Stimulated activated CD4-positive, alpha-beta T cell treated with anti-CD3 and anti-CD28 coated beads, TNF-alpha, amount 100 ng/mL, for 48 hours (primary cell): ENCODE results near the gene TMEM72.

ENCODE experiments used
- DNase-seq, 3 donors: peaks; one replicate each; pipeline ENCODE4 v3.0.0-alpha.2; 2020; ENCODE audit warnings: low read depth in 3 of 3

The TMEM72 gene

DNA sequence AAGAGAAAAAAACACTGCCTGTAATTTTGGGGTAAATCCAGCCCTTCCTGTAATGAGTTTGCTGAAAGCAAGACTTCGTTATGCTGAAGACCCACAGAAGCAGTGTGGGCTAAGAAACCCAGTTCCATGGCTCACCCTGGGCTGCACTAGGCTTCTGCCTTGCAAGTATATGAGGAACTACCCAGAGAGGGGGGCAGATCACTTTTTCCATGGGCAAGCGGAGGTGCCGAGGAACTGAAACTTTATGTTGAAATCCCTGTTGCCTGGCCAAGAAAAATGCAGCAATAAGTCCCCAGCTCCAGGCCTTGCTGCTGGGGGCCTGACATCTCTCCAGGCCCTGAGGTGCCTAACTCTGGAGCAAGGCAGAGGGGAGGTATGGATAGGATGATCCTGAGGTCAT lies 57.0 kb downstream of the TMEM72 start:
- no peak for DNase-seq

DNA sequence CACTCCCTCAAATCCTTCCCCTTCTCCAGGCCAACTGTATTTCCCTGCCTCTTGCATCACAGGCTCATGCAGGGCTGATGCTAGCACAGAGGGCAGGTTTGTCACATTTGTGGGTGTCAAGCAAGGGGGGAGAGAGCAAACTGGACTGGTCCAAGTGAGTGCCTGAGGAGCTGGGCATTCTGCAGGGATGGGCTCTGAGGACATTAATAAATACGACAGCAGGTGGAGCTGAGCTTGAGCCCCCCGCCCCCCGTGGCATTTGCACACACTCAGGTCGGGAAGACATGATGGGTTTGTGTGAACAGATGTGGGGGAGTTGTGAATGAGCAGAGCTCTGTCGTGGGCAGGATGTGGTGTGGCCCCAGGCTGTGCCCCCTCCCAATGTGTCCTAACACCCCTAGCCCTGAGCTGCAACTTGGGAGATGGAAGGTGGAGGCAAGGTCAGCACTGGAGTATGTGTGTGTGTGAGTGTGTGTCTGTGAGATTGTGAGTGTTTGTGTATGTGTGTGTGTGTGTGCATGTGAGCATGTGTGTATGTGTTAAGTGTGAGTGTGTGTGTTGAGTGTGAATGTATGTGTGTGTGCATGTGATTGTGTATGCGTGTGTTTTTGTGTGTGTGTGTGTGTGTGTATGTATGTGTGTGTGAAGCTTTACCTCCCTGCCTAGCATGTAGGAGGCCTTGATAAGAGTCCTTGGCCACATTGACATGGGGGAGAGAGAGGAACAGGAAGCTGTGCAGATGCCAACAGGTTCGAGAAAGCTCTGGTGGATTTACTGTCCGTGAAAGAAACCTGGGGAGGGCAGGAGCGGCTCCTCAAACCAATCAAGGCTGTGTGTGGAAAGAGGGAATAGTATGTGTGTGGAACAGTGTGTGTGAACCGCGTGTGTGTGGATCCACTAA lies 57.6 kb downstream of the TMEM72 start:
- DNase-seq = no peak

- no peak for DNase-seq
These were observed 58.7 kb downstream of the TMEM72 start for GRCh38 chr10:44969854-44970253.

DNA sequence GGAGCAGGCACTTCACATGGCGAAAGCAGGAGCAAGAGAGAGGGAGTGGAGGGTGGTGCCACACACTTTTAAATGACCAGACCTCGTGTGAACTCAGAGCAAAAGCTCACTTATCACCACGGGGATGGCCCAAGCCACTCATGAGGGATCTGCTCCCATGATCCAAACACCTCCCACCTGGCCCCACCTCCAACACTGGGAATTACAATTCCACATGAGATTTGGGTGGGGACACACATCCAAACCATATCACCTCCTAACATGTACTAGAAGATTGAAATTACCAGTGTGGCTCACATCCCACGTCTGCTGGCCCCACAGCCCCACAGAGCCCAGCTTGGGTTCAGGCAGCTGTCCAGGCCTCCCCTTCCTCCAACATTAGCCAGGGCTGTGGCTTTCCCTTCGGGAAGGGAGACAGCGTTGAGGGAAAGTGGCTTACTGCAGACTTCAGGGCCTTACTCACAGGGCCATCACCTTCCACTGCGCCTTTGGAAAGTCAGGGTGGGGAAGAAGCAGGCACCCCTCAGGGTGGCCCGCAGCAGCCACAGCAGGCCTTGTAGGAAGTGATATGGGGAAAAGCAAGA lies 59.8 kb downstream of the TMEM72 start:
- no peak for DNase-seq

DNA sequence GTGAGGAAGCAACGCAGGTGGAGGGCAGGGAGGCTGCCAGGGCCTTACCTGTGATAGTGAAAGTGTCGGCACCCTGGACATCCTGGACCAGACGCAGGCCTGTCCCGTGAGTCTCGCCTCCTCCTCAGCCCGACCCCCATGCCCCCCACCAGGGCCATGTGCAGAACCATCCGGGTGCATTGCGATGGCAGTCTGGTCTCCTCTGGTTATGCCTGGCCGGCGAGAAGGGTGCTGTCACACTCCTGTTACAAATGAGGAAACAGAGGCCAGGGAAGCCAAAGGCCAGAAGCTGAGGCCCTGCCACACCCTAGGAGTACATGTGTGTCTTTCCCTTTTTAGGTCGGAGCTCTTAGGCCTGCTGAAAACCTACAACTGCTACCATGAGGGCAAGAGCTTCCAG lies 60.3 kb downstream of the TMEM72 start:
- DNase-seq = no peak

- DNase-seq = no peak
These were observed 61.0 kb downstream of the TMEM72 start for GRCh38 chr10:44971935-44972757.

DNA sequence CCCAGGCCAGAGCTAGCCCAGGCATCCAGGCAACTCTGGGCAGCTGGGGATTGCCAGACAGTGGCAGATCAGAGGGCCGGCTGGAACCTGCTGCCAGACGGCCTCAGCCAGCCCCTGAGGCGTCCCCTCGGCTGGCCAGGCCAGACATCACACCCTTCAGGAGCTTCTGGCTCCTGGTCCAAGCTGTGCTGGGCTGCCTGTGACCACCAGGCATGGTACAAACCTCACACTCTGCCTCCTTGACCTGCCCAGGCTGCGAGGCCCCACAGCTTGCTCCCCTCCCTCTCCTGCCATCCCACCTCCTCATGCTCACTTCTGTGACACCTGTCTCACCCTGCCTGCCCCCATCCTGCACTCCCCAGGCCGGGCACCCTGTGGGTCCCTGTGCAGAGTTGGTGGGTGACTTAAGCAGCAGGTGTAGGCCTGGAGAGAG lies 61.8 kb downstream of the TMEM72 start:
- no peak for DNase-seq

GRCh38 chr10:44973323-44974081 lies 62.4 kb downstream of the TMEM72 start:
- DNase-seq = no peak

DNA sequence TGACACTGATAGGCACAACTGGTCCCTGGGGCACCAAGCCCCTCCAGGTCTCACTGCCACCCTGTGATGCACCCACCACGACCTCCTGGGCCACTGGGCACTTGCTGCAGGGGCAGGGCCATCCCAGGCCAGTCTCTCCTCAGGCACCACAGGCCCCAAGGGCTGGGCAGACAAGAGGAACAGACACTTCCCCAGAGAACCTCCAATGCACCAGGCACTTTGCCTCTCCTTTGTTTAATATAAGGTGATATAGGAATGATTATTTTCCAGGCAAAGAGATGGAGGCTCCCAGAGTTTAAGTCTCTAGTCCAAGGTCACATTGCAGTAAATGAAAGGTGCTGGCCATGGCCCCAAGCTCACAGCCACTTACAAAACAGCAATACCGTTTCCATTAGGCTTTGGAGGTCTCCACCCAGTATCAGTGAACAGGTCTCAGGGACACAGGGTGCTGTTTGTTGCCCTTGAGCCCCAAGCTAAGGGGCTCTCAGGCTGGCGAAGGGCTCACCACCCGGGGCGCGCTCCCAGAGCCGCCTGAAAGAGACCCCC lies 63.0 kb downstream of the TMEM72 start:
- DNase-seq = peak in 1 of 3 donors; percentile 11

- DNase-seq = peak in 2 of 3 donors; percentile 26 to 51
These were observed 63.7 kb downstream of the TMEM72 start for GRCh38 chr10:44974628-44975430.

- no peak for DNase-seq
These were observed 64.5 kb downstream of the TMEM72 start for GRCh38 chr10:44975431-44976331.

DNA sequence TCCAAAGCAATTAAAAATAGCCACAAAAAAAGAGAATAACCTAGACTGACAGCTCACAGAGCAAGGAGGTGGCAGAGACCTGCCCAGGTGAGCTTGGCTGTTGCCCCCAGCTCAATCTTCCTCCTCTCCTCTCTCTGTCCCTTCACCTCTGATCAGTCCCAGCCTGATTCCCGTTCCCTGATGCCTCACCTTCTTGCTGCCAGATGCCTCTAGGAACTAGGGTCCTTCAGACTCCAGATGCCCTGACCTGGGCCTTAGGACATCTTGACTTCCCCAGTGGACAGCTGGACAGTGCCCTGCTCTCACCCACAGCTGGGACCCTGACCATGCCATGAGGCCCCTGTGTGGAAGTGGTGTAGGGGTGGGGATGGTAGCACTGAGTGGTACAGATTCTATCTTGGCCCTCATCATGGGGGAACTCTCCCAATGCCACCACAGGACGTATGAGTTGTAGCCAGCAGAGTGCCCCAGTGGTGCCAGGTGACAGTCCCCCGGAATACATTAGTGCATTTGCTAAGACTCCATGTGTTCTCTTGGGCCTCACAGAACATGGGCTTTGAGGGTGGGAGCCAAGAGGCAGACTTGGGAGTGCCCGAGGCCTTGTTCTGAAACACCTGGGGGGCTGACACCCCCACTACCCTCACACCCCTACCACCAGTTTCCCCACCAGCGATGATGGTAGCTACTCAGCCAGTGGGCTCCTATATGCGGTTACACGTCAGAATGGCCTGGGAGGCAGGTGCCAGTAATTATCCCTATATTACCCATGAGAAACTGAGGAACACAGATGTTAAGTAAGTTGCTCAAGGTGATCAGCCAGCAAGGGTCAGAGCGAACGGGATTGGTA lies 65.4 kb downstream of the TMEM72 start:
- DNase-seq = no peak

DNA sequence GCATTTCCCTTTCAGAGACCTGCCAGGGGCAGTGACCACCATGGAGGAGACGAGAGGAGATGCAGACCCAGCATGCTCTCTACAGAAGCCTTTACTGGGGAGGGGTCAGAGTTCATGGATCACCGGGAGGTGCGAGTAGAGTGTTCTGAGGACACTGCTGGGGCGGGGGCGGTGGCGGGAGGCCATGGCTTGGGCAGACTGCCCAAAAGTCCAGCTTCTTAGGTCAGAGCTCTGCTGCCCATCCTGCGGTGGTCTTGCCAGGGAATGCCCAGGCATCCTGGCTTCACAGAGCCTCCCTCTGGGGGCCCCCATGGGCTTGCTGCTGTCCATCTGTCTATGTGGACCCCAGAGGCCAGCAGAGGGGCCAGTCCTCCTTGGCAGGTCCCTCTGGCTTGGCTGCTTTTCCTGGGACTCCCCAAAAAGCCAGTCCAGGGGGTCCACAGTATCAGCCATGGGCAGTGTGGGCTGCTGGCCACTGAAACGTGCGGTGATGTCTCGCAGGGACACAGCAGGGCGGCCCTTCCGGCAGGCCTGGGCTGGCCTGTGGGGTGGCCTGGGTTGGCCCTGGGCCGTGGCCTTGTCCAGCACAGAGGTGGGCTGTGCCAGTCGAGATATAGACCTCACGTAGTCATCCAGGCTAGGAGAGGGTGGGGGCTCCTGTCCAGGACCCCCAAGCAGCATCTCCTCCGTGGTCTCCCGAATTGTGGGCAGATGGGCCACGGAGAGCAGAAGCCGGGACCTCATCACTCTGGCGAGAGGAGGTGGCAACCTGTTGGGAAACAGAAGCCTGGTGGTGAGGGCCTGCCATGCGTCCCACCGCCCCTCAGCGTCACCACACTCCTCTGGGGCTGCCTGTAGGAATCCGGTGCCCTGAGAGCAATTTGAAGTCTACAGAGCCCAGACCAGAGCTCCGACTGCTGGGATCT lies 66.4 kb downstream of the TMEM72 start:
- DNase-seq = no peak

DNA sequence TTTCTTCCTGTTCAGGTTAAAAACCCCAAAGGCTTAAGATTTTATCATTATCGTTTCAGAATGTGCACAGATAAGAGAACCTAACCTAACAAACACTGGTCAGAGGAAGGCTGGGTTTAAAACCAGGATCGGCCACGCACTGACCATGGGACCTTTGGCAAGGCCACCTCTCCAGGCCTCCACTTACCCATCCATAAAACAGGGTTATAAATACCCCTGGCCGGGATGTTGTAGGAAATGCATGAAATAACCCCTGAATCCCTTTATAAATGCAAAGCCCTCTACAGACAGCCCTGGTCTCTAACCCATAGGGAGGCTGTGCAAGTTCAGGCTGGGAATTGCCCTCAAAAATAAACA lies 67.1 kb downstream of the TMEM72 start:
- no peak for DNase-seq

DNA sequence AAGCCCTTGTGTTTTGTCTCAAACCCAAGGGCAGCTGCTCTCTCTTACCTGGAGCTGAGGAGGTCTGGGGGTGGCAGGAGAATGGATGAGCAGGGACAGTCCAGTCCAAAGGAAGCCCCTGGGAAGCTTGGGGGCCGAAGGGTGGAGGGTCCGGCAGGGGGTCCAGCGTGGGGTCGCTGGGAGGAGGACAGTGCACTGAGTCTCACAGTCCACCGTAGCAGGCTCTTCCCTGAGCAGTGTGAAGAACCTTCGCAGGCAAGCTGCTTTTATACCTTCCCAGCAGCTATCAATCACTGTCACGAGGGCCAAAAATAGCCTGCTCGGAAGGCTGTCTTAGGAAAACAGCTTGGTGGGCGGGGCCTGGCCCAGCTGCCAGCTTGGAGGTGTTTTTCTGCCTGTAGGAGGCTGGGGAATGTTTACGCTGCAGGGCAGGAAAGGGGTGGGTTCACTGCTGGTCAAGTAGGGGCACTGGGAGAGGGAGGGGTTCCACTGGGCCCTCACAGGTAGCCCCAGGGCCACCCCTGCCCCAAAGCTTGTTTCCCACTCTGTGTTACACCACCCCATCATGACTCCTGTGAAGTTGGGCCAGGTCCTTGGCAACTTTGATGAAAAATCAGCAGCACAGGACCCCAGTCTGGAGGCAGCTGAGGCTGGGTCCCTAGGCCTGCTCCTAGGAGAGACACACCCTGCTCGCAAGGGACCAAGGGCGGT lies 67.6 kb downstream of the TMEM72 start, which contains the start of gene DEPP1:
Gene DEPP1 (minus strand): TSS at position 240 of the 711 bp plus-strand sequence. CDS start 779 bp downstream, outside the sequence.
- peak in 1 of 3 donors; percentile 11 for DNase-seq
